HL-60 (cell line): ENCODE measurements around the gene TMEM143.

ENCODE experiments used
- DNase-seq, 2 experiments: peaks; one replicate each; pipeline ENCODE4 v3.0.0-alpha.2; 2010 to 2020; ENCODE audit warnings: low read depth in 1 of 2, low spot score in 1 of 2
- H3K27ac ChIP-seq: fragments of 250-450 bp; sonication (Bioruptor Pico); replicated peaks from 2 replicates; pipeline ENCODE4 v1.5.1; 2020; ENCODE audit warnings: mild to moderate bottlenecking, moderate library complexity
- H3K27me3 ChIP-seq: fragments of 250-450 bp; sonication (Bioruptor Pico); 2 replicates; pipeline ENCODE4 v1.5.1; 2021; ENCODE audit warnings: mild to moderate bottlenecking, moderate library complexity; ENCODE audit not compliant: insufficient read depth, poor library complexity, severe bottlenecking
- H3K4me3 ChIP-seq: replicated peaks from 2 replicates; pipeline ENCODE4 v1.5.1; 2011; ENCODE audit warnings: mild to moderate bottlenecking, control low read depth, low read length; ENCODE audit not compliant: insufficient read depth
- GABPA ChIP-seq: IDR thresholded peaks from 2 replicates; pipeline ENCODE4 v1.6.1; 2012; ENCODE audit warnings: low read depth
- POLR2AphosphoS5 ChIP-seq: IDR thresholded peaks from 2 replicates; pipeline ENCODE4 v1.6.1; 2012; ENCODE audit warnings: low read depth
- SPI1 ChIP-seq: IDR thresholded peaks from 2 replicates; pipeline ENCODE4 v1.6.1; 2012; ENCODE audit warnings: low read depth, mild to moderate bottlenecking, borderline replicate concordance
- TF ChIP-seq, protein P1 (sequence below): IDR thresholded peaks from one replicate; pipeline ENCODE4 v1.5.1; 2011; ENCODE audit warnings: low read length, control low read depth, inconsistent platforms; ENCODE audit not compliant: insufficient read depth
- TF ChIP-seq, protein P2 (sequence below): IDR thresholded peaks from 2 replicates; pipeline ENCODE4 v1.6.1; 2012; ENCODE audit warnings: low read depth; ENCODE audit not compliant: insufficient replicate concordance

The TMEM143 gene

DNA sequence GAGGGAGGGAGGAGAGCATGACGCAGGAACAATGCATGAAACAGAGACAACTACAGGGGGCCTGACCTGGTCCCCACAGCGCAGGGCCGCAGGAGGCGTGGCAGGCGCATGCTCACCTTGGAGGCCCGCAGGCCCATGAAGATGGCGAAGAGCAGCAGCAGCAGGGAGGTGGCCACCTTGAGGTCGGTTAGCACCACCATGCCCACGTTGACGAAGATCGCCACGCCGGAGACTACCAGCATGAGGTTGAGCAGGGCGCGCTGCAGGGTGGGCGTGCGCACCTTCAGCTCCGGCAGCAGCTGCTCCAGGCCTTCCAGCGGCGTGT is 21.4 kb downstream of the TMEM143 start:
- no peaks in the 10 kb centered on the region for H3K27me3 ChIP-seq
- no peak for DNase-seq
- H3K27ac ChIP-seq, result no peak overlapping the region
- no peak for TF ChIP-seq POLR2AphosphoS5
- TF ChIP-seq, protein P1, sequence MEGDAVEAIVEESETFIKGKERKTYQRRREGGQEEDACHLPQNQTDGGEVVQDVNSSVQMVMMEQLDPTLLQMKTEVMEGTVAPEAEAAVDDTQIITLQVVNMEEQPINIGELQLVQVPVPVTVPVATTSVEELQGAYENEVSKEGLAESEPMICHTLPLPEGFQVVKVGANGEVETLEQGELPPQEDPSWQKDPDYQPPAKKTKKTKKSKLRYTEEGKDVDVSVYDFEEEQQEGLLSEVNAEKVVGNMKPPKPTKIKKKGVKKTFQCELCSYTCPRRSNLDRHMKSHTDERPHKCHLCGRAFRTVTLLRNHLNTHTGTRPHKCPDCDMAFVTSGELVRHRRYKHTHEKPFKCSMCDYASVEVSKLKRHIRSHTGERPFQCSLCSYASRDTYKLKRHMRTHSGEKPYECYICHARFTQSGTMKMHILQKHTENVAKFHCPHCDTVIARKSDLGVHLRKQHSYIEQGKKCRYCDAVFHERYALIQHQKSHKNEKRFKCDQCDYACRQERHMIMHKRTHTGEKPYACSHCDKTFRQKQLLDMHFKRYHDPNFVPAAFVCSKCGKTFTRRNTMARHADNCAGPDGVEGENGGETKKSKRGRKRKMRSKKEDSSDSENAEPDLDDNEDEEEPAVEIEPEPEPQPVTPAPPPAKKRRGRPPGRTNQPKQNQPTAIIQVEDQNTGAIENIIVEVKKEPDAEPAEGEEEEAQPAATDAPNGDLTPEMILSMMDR, result no peak
- TF ChIP-seq, protein P2, sequence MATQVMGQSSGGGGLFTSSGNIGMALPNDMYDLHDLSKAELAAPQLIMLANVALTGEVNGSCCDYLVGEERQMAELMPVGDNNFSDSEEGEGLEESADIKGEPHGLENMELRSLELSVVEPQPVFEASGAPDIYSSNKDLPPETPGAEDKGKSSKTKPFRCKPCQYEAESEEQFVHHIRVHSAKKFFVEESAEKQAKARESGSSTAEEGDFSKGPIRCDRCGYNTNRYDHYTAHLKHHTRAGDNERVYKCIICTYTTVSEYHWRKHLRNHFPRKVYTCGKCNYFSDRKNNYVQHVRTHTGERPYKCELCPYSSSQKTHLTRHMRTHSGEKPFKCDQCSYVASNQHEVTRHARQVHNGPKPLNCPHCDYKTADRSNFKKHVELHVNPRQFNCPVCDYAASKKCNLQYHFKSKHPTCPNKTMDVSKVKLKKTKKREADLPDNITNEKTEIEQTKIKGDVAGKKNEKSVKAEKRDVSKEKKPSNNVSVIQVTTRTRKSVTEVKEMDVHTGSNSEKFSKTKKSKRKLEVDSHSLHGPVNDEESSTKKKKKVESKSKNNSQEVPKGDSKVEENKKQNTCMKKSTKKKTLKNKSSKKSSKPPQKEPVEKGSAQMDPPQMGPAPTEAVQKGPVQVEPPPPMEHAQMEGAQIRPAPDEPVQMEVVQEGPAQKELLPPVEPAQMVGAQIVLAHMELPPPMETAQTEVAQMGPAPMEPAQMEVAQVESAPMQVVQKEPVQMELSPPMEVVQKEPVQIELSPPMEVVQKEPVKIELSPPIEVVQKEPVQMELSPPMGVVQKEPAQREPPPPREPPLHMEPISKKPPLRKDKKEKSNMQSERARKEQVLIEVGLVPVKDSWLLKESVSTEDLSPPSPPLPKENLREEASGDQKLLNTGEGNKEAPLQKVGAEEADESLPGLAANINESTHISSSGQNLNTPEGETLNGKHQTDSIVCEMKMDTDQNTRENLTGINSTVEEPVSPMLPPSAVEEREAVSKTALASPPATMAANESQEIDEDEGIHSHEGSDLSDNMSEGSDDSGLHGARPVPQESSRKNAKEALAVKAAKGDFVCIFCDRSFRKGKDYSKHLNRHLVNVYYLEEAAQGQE, result no peak
- TF ChIP-seq GABPA, result no peak
- no peak for TF ChIP-seq SPI1
- H3K4me3 ChIP-seq, result no peak overlapping the region

DNA sequence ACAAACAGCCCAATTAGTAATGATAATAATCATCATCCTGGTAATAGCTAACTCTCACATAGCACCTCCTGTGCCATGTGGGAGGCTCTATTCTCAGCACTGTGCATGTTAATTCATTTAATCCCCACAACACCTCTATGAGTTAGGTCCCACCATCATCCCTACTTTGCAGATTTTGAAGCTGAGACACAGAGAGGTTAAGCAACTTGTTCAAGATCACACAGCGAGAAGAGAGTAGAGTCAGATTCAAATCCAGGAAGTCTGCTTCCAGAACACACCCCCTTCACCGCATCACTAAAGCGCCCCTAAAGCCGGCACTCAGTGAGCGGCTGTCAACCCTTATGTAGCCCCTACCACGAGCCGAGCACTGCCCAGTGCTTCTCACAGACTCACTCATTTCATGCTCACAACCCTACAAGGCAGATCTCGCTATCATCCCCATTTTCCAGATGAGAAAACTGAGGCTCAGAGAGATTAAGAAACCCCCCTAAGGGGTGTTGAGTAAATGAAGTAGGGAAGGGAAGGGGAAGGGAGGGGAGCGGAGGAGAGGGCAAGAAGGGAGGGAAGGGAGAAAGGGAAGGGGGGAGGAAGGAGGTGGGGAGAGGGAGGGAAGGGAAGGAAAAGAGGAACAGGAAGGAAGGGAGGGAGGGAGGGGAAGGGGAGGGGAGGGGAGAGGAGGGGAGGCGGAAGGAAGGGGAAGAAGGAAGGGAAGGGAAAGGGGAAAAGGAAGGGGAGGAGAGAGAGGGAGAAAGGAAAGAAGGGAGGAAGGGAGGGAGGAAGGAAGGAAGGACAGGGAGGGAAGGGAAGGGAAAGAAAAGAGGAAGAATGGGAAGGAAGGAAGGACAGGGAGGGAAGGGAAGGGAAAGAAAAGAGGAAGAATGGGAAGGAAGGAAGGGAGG is 22.0 kb downstream of the TMEM143 start:
- TF ChIP-seq, protein P1, result no peak
- TF ChIP-seq GABPA, result no peak
- TF ChIP-seq, protein P2, result no peak
- TF ChIP-seq POLR2AphosphoS5, result no peak
- no peak for TF ChIP-seq SPI1
- DNase-seq, result peak in 1 of 2 experiments; percentile 76
- Histone ChIP-seq H3K27me3 (no peaks in the 10 kb centered on the region), H3K4me3 (no peak overlapping the region), H3K27ac (no peak overlapping the region)

DNA sequence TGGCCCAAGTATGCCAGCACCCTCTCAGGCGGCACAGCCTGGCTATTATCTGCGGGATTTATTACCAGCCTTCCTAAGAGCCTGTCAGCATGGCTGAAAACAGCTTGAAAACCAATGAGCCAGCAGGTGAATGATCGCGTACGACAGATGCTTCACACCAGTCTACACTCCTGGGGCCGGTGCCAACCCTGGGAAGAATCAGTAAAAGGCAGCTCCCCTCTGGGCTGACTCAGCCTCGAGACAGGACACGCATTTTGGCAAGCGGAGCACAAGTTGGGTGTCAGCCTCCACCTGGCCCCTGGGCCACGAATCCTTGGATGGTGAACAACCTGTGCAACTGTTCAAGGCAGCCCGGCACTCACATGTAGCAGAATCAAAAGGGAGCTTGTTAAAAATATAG is 22.7 kb downstream of the TMEM143 start:
- H3K27me3 ChIP-seq, result no peaks in the 10 kb centered on the region
- no peak for DNase-seq
- H3K4me3 ChIP-seq, result no peak overlapping the region
- TF ChIP-seq GABPA, result no peak
- H3K27ac ChIP-seq, result no peak overlapping the region

DNA sequence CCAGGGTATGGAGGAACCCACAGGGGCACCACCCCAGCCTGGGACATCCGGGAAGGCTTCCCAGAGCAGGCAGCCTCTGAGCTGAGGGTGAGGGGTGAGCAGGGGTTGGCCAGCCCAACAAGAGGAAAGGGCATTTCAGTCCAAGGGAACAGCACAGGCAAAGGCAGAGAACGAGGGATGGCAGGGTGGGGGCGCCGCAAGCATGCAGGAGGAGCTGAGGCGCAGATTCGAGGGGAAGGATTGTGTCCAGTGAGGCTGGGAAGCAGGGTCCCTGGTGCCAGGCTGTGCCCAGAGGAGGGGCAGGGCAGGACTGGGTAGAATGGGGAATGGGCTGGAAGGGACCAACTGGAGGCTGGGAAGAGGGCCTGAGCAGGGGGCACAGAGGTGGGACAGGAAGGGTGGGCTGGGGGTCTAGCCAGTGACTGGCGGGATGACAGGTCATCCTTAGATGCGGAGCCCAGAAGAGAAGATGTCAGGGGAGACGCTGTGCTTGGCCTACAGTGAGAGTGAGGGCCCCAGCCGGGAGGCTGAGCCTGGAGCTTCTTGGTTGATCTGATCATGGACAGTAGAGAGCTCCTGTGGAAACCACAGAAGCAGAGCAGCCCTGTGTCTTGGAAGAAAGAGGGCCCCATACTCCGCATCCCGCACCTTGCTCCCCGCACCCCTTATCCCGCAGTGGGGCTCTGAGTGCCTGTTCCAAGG is 24.8 kb downstream of the TMEM143 start:
- Histone ChIP-seq H3K27me3 (no peaks in the 10 kb centered on the region), H3K4me3 (no peak overlapping the region), H3K27ac (no peak overlapping the region)
- DNase-seq, result no peak
- TF ChIP-seq POLR2AphosphoS5 (no peak), GABPA (no peak), SPI1 (no peak)
- TF ChIP-seq, protein P1, result no peak
- TF ChIP-seq, protein P2, result no peak
